Stimulated activated CD4-positive, alpha-beta T cell treated with anti-CD3 and anti-CD28 coated beads, Interleukin-1b, Interleukin-23, amount 100 ng/mL, for 24 hours (primary cell): ENCODE data around the gene RHBDD1.

Source experiments
- DNase-seq, 4 experiments: peaks; one replicate each; pipeline ENCODE4 v3.0.0-alpha.2; 2020; ENCODE audit warnings: low read depth in 4 of 4, low spot score in 1 of 4

Gene RHBDD1

GRCh38 chr2:226883296-226883795 lies 47.5 kb downstream of the RHBDD1 start:
- no peak for DNase-seq

- no peak for DNase-seq
Observed at GRCh38 chr2:226884166-226884565, 48.3 kb downstream of the RHBDD1 start.

- no peak for DNase-seq
Observed at GRCh38 chr2:226885769-226886435, 50.0 kb downstream of the RHBDD1 start.

GRCh38 chr2:226887940-226888339 lies 52.1 kb downstream of the RHBDD1 start:
- DNase-seq, result no peak

GRCh38 chr2:226888378-226888965 lies 52.6 kb downstream of the RHBDD1 start:
- no peak for DNase-seq

GRCh38 chr2:226888971-226889370 lies 53.1 kb downstream of the RHBDD1 start:
- no peak for DNase-seq

- no peak for DNase-seq
Observed at GRCh38 chr2:226890286-226890685, 54.4 kb downstream of the RHBDD1 start.

- DNase-seq, result no peak
Observed at GRCh38 chr2:226891780-226892590, 56.1 kb downstream of the RHBDD1 start.

GRCh38 chr2:226892729-226893128 lies 56.9 kb downstream of the RHBDD1 start:
- no peak for DNase-seq

- no peak for DNase-seq
Observed at GRCh38 chr2:226893216-226893615, 57.4 kb downstream of the RHBDD1 start.

- DNase-seq, result no peak
Observed at GRCh38 chr2:226894752-226895151, 58.9 kb downstream of the RHBDD1 start.

GRCh38 chr2:226895579-226895978 lies 59.7 kb downstream of the RHBDD1 start:
- no peak for DNase-seq

GRCh38 chr2:226898121-226898520 lies 62.3 kb downstream of the RHBDD1 start:
- DNase-seq, result no peak

GRCh38 chr2:226898897-226899296 lies 63.0 kb downstream of the RHBDD1 start:
- no peak for DNase-seq

GRCh38 chr2:226902041-226902966 lies 66.5 kb downstream of the RHBDD1 start:
- DNase-seq, result no peak

GRCh38 chr2:226903179-226903578 lies 67.3 kb downstream of the RHBDD1 start:
- DNase-seq, result no peak

GRCh38 chr2:226904592-226904991 lies 68.7 kb downstream of the RHBDD1 start:
- DNase-seq, result no peak

GRCh38 chr2:226905718-226906117 lies 69.9 kb downstream of the RHBDD1 start:
- no peak for DNase-seq

- no peak for DNase-seq
Observed at GRCh38 chr2:226906163-226906693, 70.4 kb downstream of the RHBDD1 start.

GRCh38 chr2:226909126-226909525 lies 73.3 kb downstream of the RHBDD1 start:
- no peak for DNase-seq

- DNase-seq, result no peak
Observed at GRCh38 chr2:226909836-226910235, 74.0 kb downstream of the RHBDD1 start.
